Measurements from ENCODE around the gene DZIP3. TPM values are rescaled to one million over a fixed set of nuclear protein-coding genes. Genes with fewer than 3 reads are reported as not detected.
A peak's percentile ranks its signal among the peaks of the same experiment; 100 is the strongest.

The DZIP3 gene, protein sequence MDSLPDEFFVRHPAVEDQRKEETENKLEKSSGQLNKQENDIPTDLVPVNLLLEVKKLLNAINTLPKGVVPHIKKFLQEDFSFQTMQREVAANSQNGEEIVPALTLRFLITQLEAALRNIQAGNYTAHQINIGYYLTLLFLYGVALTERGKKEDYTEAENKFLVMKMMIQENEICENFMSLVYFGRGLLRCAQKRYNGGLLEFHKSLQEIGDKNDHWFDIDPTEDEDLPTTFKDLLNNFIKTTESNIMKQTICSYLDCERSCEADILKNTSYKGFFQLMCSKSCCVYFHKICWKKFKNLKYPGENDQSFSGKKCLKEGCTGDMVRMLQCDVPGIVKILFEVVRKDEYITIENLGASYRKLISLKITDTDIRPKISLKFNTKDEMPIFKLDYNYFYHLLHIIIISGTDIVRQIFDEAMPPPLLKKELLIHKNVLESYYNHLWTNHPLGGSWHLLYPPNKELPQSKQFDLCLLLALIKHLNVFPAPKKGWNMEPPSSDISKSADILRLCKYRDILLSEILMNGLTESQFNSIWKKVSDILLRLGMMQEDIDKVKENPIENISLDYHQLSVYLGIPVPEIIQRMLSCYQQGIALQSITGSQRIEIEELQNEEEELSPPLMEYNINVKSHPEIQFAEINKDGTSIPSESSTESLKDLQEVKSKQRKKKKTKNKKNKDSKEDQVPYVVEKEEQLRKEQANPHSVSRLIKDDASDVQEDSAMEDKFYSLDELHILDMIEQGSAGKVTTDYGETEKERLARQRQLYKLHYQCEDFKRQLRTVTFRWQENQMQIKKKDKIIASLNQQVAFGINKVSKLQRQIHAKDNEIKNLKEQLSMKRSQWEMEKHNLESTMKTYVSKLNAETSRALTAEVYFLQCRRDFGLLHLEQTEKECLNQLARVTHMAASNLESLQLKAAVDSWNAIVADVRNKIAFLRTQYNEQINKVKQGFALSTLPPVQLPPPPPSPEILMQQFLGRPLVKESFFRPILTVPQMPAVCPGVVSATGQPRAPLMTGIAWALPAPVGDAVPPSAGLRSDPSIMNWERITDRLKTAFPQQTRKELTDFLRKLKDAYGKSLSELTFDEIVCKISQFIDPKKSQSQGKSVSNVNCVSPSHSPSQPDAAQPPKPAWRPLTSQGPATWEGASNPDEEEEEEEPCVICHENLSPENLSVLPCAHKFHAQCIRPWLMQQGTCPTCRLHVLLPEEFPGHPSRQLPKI
- polyA plus RNA-seq = 1 to 10 TPM; 2.2 to 2.7 (median 2.6) TPM

DNA sequence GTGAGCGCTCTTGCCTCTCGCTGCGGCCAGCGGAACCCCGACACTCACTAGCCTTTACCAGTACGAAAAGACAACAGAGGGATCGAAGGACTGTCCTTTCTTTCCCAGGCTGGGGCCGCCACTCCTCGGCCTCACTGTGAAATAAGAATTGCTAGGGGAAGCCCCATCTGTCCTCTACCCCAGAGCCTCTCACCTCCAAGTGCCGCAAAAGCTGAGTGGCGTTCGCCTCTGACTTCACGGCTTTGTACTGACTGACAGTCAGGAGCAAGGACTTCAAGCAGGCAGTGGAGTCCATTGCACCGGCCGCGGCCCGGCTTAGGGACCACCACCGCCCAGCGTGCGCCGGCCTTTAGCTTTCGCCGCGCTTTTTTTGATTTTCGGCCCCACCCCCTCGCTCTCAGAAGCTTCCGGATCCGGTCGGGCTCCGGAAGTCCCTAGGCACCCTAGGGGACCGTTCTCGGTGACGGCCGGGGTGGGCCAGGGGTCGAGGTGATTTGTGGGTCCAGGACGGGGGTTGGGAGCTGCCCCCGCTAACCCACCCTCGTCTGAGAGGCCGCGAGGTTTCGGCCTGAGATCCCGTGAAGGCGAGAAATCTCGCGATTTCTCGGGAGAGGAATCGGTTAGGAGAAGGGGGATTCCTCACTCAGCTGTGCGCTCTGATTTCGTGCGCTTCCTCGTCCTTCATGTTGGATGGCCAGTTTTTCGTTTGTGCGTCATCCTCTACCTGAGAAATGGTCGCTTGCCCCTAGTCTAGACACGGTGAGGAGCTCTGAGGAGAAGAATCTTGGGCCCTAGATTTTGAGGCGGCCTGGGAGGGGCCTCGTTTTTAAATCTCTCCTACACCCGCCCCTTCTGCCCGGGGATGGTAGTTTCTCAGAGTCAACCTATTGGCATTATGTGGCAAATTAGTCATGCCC lies at the start of gene DZIP3, which contains the start of gene CIP2A:
Gene DZIP3, plus strand, starts transcription at position 642 of the 917 bp plus-strand sequence. CDS start 15,685 bp downstream, outside the sequence.
Gene CIP2A, minus strand, starts transcription at position 358 of the 917 bp plus-strand sequence. Its CDS starts 63 bp downstream, at position 295.
- WGBS, 3 donors = 0% methylated on average over 59 of the region's 59 CpGs
- H3K27ac ChIP-seq (ENCODE audit: low read depth, low read length) = peak within 1 kb of the TSS; percentile 53

DNA sequence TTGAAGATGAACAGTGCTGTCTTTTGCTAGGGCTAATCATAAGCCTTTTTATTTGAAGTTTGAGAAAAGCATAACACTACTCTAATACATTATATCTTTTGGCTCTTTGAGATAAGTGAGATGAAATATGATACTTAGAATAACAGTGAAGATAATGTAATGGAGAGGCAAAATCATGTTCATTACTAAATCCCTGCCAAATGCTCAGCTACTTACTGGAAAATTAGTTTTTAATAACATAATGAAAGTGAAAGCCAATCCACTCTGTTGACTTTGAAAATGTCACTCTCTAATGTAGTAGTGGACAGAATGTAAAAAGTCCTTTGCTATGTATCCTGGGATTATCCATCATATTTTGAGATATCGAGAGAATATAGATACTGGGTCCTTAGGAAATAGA lies 43.3 kb upstream of the DZIP3 start:
- WGBS, 3 donors = 68 to 83% (median 69%) methylated on average over 1 of the region's 1 CpG

DNA sequence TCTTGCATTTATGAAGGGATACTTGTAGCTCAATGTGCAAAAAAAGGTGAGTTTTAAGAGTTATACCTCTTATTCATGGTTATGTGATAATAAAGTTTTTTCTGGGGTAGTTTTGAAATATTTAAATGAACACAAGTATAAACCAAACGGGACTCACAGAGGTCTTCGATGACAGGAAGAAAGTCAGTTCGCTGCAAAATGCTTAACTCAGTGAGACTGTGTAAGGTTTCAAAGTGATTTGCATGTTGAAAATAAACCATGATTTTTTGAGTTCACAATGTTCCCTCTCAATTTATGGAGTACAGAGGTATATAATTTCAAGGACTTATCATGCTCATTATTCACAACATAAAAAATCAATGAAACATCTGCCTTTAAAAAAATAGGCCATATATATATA lies 42.8 kb upstream of the DZIP3 start:
- WGBS, 3 donors = 63 to 79% (median 71%) methylated on average over 3 of the region's 3 CpGs
- H3K27ac ChIP-seq (ENCODE audit: low read depth, low read length) = no peak overlapping the region

More for the DNA sequence above, 43.3 kb upstream of the DZIP3 start:
- no peak overlapping the region for H3K27ac ChIP-seq (ENCODE audit: low read depth, low read length)

DNA sequence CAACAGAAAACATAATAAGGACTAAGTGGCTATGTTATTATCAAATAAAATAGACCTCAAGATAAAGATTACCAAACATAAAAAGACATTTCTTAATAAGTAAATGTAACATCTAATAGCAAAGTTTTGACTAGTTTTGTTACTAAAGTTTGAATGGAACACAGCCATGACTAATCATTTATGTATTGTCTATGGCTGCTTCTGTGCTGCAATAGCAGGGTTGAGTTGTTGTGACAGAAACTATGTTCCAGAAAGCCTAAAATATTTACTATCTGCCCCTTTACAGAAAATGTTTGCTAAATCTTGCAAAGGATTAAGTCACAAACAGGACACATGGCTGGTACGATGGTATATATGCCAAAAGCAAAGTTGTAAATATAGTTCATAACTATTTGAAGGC lies 41.2 kb upstream of the DZIP3 start:
- WGBS, 3 donors = 71 to 84% (median 83%) methylated on average over 1 of the region's 1 CpG
- no peak overlapping the region for H3K27ac ChIP-seq (ENCODE audit: low read depth, low read length)

DNA sequence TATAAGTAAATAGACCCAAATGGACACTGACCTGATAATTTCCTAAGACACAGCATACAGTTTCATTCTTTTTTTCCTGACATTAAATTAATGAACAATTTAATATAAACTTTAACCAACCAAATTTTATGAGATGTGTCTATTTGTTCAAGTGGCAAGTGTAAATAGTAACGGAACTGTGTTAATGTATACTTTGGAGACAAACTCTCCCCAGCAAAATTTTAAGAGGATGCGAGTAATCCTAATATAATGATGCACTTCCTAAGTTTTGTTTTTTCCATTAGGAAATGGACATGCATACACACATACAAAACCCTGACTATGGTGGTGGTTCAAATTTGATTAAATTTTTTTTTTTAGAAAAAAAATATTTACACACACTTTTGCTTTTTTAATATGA lies 40.6 kb upstream of the DZIP3 start:
- WGBS, 3 donors = 91 to 96% (median 93%) methylated on average over 2 of the region's 2 CpGs
- H3K27ac ChIP-seq (ENCODE audit: low read depth, low read length) = no peak overlapping the region

DNA sequence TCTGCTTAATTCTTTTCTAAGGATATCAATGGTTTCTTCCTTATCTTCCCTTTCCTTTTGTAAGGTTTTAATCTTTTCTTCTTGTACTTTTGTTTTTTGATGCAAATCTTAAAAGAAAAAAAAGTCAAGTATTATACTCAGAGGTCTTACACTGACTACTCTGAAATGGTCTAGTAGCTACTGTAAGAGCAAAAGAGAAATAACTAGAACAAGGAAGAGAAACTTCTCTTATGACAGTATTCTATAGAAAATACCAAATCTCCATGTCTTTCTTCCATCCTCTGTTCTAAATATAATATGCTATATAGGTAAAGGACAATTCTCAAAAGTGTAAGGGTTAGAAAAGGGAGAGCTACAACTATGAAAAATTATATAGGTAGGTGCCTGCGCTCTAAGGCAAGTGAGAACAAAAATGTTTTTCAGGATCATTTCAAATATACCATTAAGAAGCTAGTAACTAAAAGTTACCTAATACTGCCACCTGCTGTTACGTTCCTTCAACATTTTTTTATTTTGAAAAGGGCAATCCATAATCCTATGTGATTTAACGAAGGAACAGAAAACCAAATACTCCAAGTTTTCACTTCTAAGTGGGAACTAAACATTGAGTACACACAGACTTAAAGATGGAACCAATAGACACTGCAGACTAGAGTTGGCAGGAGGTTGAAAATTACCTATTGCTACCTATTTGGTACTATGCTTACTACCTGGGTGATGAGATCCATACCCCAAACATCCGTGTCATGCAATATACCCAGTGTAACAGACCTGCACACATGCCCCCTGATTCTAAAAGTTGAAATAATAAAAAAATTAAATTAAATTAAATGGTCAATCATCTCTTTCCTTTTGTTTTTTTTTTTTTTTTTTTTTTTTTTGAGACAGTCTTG lies 37.0 kb upstream of the DZIP3 start:
- 40 to 56% (median 53%) methylated on average over 4 of the region's 4 CpGs for WGBS, 3 donors

DNA sequence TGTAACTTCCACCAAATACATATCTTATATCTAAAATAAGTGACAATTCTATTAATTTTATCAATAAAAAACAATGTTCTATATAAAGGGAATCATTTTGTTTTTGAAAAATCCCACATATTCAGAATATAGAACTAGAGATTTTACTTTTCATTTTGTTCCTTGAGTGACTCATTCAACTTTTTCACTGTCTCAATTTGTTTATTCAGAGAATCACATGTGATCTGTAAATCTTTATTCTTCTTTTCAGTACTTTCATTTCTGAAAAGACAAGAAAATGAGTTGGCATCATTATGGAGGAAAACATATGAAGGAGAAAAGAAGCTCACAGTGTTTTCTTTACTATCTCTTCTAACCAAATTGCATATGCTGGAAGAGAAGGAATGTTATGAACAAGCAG lies 35.3 kb upstream of the DZIP3 start:
- no peak overlapping the region for H3K27ac ChIP-seq (ENCODE audit: low read depth, low read length)

More for the DNA sequence above, 37.0 kb upstream of the DZIP3 start:
- H3K27ac ChIP-seq (ENCODE audit: low read depth, low read length) = no peak overlapping the region

DNA sequence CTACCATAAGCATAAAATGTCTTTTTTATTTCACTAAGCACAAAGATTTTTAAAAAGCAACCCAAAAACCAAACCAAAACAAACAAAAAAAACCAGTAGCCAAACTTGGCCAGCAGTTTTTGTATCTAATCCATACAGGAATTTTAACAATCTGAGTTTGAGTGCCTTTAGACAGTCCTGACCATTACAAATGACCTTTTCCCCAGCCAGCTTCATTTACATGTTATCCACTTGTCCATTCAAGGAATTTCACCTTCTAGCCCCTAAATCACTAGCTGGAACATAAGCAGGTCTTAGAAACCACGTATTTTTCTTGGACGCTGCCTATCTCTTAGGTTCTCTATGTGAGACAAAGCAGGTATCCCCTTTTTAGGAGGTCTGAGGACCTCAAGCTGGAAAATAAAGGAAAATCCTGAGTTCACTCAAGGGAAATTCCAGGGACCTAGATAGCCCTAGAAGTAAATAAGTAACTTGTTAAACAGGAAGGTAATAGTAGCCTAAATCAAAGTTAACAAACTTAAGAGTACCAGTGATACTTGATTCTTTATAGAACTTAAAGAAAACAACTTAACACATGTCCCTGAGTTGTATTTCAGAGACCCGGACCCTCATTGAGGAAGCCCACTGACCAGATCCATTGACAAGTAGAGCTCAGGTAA lies 34.5 kb upstream of the DZIP3 start:
- no peak overlapping the region for H3K27ac ChIP-seq (ENCODE audit: low read depth, low read length)
- 50 to 82% (median 80%) methylated on average over 3 of the region's 3 CpGs for WGBS, 3 donors

DNA sequence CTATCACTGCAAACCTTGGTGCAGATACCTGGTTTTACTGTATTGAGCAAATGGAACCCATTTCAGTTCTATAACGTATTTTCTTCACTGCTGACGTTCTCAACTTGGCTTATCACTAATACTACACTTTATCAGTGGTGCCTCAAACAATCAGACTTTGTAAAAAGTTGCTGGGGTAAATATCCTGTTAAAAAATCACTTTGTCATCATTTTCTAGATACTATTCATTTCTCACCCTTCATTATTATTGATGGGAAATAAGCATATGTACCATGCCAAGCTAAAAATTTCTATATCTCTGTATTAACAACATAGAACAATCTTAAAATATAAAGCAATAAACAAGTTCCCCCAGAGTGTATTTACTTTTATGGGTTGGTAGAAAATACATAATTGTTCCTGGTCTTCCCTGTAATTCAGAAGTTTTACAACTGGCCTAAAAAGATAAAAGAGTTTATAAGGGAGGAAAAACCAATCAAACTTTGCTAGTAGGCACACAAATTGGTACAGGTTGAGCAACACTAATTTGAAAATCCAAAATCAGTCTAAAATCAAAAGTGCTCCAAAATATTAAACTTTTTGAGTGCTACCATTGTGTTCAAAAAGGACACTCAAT lies 33.4 kb upstream of the DZIP3 start:
- H3K27ac ChIP-seq (ENCODE audit: low read depth, low read length) = no peak overlapping the region
- WGBS, 3 donors = 24 to 81% (median 81%) methylated on average over 2 of the region's 2 CpGs

DNA sequence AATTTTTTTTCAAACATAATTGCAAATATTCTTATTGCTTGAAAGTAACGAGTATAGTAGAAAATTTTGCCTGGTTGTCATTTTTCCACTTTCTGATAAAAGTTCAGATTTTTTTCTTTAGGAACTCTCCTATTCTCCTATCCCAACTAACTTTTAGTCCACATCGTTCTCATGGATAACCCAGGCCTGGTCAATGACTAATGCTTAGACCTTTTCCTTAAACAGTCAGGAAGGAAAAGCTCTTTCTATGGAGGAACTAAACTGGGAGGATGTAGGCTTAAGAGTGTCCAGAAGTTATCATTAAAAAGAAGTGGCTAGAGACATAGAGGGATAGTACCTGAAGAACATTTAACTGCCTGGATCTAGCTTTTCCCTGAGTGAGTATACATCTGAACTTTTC lies 27.0 kb upstream of the DZIP3 start:
- no peak overlapping the region for H3K27ac ChIP-seq (ENCODE audit: low read depth, low read length)
- whole genome bisulfite sequencing, 3 donors = 87 to 93% (median 90%) methylated on average over 2 of the region's 2 CpGs

DNA sequence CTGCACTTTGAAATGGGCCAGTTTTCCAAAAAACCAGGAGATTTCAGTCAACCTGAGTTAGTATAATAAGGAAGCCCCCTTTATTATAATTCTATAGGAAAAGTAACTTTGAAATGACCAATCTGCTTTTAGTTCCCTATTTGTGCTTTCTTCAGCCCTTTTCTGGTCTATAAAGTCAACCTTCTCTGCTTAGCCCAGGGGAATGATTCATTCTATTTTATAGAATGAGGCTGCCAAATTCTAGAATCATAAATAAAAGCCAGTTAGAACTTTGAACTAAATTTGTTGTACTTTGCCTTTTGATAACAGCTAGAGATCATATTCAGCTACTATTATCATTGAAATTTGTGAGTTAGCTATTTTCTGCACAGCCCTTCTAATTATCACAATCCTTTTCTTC lies 25.0 kb upstream of the DZIP3 start:
- no peak overlapping the region for H3K27ac ChIP-seq (ENCODE audit: low read depth, low read length)

DNA sequence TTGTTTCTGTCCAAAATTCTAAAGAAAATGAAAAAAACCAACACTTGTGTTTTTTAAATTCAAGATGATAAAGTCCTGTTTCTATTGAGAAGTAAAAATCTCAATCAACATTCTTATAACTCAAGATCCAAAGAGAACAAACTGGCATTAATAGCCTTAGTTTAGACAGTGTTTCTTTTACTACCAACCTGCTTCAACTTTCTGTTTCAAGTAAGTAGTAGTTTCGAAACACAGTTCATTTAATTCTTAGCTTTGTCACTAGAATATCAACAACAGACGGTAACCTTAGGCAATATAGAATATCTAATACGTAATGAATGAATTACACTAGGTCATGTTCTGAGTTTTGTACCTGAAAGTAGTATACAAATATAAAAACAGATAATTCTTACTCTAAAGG lies 24.0 kb upstream of the DZIP3 start:
- 88 to 95% (median 94%) methylated on average over 3 of the region's 3 CpGs for WGBS, 3 donors

DNA sequence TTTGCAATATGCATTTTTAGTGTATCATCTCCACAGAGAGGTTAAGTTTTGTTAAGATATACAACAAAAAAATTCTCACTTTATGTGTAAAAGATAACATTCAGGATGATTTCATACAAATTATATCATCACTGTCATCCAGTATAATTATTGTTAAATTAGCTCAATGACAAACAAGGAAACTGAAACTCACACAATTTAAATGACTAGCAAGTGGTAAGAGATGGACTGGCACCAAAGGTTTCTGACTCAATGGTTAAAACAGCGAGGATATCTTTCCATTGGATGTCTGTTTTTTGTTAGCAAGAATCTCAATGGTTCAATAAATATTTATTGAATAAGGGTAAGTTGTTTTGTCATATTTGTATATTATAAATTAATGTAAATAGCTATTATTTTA lies 22.9 kb upstream of the DZIP3 start:
- no peak overlapping the region for H3K27ac ChIP-seq (ENCODE audit: low read depth, low read length)
- WGBS, 3 donors = 93 to 98% (median 97%) methylated on average over 1 of the region's 1 CpG

More for the DNA sequence above, 24.0 kb upstream of the DZIP3 start:
- H3K27ac ChIP-seq (ENCODE audit: low read depth, low read length) = no peak overlapping the region

DNA sequence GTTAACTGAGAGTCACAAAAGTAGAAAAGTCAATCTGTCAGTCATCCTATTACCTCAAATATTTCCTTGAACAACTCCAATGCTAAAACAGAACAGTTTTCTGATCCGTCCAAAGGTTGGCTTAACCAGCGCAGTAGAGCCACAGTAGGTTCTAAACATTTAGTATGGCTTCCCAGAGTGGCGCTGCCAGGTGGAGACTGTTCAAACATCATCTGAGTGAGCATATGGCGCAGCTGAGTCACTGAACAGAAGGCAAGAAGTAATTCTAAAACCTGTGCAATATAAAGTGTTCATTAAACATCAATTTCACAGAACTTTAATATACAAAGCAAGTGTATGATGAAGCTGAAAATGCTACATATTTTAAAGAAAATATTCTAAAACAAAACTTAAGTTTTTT lies 20.2 kb upstream of the DZIP3 start:
- H3K27ac ChIP-seq (ENCODE audit: low read depth, low read length) = no peak overlapping the region
- WGBS, 3 donors = 99 to 100% (median 99%) methylated on average over 4 of the region's 4 CpGs

DNA sequence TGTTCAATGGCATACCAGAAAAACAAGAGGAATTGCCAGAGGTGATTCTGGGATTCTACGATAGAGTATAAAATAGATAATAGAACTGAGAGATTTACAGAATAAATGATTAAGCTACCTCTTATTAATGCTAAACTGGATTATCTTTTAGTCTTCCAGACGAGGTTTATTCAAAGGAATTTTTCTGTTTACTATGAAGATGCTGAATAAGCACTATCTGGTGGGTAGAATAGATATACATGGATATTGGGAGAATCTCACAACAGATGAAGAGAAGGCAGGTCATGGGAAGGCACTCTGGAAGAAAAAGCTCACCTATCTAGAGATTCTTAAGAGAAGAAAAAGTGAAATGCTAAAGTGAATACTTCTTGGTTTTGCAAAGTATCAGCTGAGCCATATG lies 11.5 kb upstream of the DZIP3 start:
- WGBS, 3 donors = 82 to 95% (median 88%) methylated on average over 2 of the region's 2 CpGs
- no peak overlapping the region for H3K27ac ChIP-seq (ENCODE audit: low read depth, low read length)

DNA sequence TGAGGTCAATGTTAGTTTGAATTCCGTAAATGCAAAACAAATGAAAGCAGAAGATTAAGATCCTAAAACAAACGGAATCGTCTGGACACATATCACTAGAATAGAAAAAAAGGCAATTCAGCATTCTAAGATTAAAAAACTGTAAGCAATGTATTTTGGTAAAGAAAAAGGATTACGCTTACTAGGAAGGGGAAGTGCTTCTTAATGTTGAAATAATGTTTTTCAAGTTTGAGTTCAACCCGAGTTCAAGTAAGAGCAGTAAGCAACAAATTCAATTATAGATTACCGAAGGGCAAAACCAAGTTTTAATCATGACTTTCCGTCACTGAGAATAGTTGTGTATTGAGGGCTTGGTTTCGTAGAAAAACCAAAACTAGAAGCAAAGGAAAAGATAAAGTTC lies 921 bp upstream of the DZIP3 start:
- WGBS, 3 donors = 1 to 2% (median 1%) methylated on average over 8 of the region's 8 CpGs

More for the DNA sequence above, 921 bp upstream of the DZIP3 start:
- no peak overlapping the region for H3K27ac ChIP-seq (ENCODE audit: low read depth, low read length)

Data from adipose tissue (tissue), 3 donors.